HEK293 (cell line): ENCODE measurements around the gene MSH2.

Experiments
- CTCF ChIA-PET: fragments of 350-600 bp; formaldehyde crosslinking; extraction: SDS; loops from one replicate; lab custom pipeline; 2021; ENCODE audit warnings: antibody characterized with exemption; lab: Yijun Ruan, JAX
- POLR2A ChIA-PET: fragments of 300-600 bp; formaldehyde crosslinking; extraction: SDS; loops from one replicate; lab custom pipeline; 2020; ENCODE audit warnings: antibody characterized with exemption, inconsistent platforms; lab: Yijun Ruan, JAX
- H3K27ac ChIP-seq: fragments of 200-500 bp; sonication (Bioruptor generic); 2 replicates; pipeline ENCODE4 v1.5.1; 2014; ENCODE audit warnings: low read depth, low read length, control low read depth, inconsistent platforms; ENCODE audit errors: extremely low read depth
- H3K36me3 ChIP-seq, 2 experiments: fragments of 200-500 bp in 1 of 2; sonication (Bioruptor generic) in 1 of 2; 1 replicate in 1 of 2; 2 replicates in 1 of 2; pipeline ENCODE4 v1.5.1; 2014 to 2017; ENCODE audit warnings: inconsistent platforms in 2 of 2, low read length in 2 of 2; ENCODE audit not compliant: control insufficient read depth in 2 of 2, insufficient read depth in 1 of 2
- H3K4me1 ChIP-seq: fragments of 200-500 bp; sonication (Bioruptor generic); 2 replicates; pipeline ENCODE4 v1.5.1; 2014; ENCODE audit warnings: mild to moderate bottlenecking, low read length, inconsistent platforms; ENCODE audit not compliant: control insufficient read depth, insufficient read depth
- H3K4me3 ChIP-seq: 2 replicates; pipeline ENCODE4 v1.5.1; 2011; ENCODE audit warnings: low read depth, mild to moderate bottlenecking, control low read depth, low read length, moderate library complexity
- H3K9me3 ChIP-seq: fragments of 200-500 bp; sonication (Bioruptor generic); 2 replicates; pipeline ENCODE4 v1.5.1; 2014; ENCODE audit warnings: low read depth, low read length, inconsistent platforms; ENCODE audit not compliant: control insufficient read depth, insufficient read depth
- SCRT1 ChIP-seq: fragments of 450-650 bp; formaldehyde crosslinking; IDR thresholded peaks from 2 replicates; pipeline ENCODE4 v1.5.1; 2016; ENCODE audit warnings: missing biosample characterization, missing genetic modification characterization, borderline replicate concordance
- SCRT2 ChIP-seq: fragments of 450-650 bp; formaldehyde crosslinking; IDR thresholded peaks from 2 replicates; pipeline ENCODE4 v1.5.1; 2016; ENCODE audit warnings: missing biosample characterization, missing genetic modification characterization
- SP2 ChIP-seq: fragments of 450-650 bp; formaldehyde crosslinking; IDR thresholded peaks from 2 replicates; pipeline ENCODE4 v1.5.1; 2016; ENCODE audit warnings: missing biosample characterization, missing genetic modification characterization
- ZBTB11 ChIP-seq: fragments of 450-650 bp; formaldehyde crosslinking; conservative IDR thresholded peaks from 2 replicates; pipeline ENCODE4 v1.5.1; 2016; ENCODE audit warnings: low read depth, missing biosample characterization, missing genetic modification characterization
- ZBTB17 ChIP-seq: fragments of 450-650 bp; formaldehyde crosslinking; IDR thresholded peaks from 2 replicates; pipeline ENCODE4 v1.5.1; 2016; ENCODE audit warnings: missing biosample characterization, missing genetic modification characterization
- ZNF112 ChIP-seq: fragments of 450-650 bp; formaldehyde crosslinking; IDR thresholded peaks from 2 replicates; pipeline ENCODE4 v1.5.0; 2017; ENCODE audit warnings: missing biosample characterization, missing genetic modification characterization
- ZNF341 ChIP-seq: fragments of 450-650 bp; formaldehyde crosslinking; IDR thresholded peaks from 2 replicates; pipeline ENCODE4; 2016; ENCODE audit warnings: low read depth, missing biosample characterization, missing genetic modification characterization
- ZNF398 ChIP-seq: fragments of 450-650 bp; formaldehyde crosslinking; IDR thresholded peaks from 2 replicates; pipeline ENCODE4 v1.5.1; 2017; ENCODE audit warnings: missing biosample characterization, missing genetic modification characterization
- ZNF518A ChIP-seq: fragments of 450-650 bp; formaldehyde crosslinking; conservative IDR thresholded peaks from 2 replicates; pipeline ENCODE4 v1.5.1; 2016; ENCODE audit warnings: low read depth, missing biosample characterization, missing genetic modification characterization
- ZNF768 ChIP-seq: fragments of 450-650 bp; formaldehyde crosslinking; IDR thresholded peaks from 2 replicates; pipeline ENCODE4 v1.5.1; 2018; ENCODE audit warnings: missing biosample characterization, mild to moderate bottlenecking, missing genetic modification characterization
- ZSCAN5A ChIP-seq: fragments of 450-650 bp; formaldehyde crosslinking; IDR thresholded peaks from 2 replicates; pipeline ENCODE4 v1.5.1; 2016; ENCODE audit warnings: missing biosample characterization, missing genetic modification characterization

The MSH2 gene

GRCh38 chr2:47510745-47511144, 107.8 kb downstream of the MSH2 start (continued):
- no peak for TF ChIP-seq ZSCAN5A (tag by site-specific recombination)
- TF ChIP-seq, all 188 proteins: peak for 0

- H3K9me3 ChIP-seq, result no peaks in the 10 kb centered on the region
- CTCF ChIA-PET, result interaction anchor here (0.8 to 1.1 kb wide), 2 partner anchors 8 to 255 kb away, joined by 3 to 4 read pairs; no protein-coding TSS in a partner anchor
- TF ChIP-seq ZBTB17 (tag by site-specific recombination) (0 out of 2 replicates have a peak, but pooled peaks have one; percentile 22), ZBTB11 (peak; percentile 61), SP2 (tag by site-specific recombination) (no peak), ZNF398 (no peak), ZNF518A (tag by site-specific recombination) (peak; percentile 66), ZNF112 (tag by site-specific recombination) (no peak), ZNF768 (tag by site-specific recombination) (no peak), SCRT1 (tag by site-specific recombination) (0 out of 2 replicates have a peak, but pooled peaks have one; percentile 33), ZNF341 (tag by site-specific recombination) (no peak), SCRT2 (tag by site-specific recombination) (peak; percentile 92)
- no peaks in the 10 kb centered on the region for H3K36me3 ChIP-seq
- POLR2A ChIA-PET, result no interaction called here
- H3K27ac ChIP-seq, result no peak overlapping the region
- H3K4me1 ChIP-seq, result no peaks in the 10 kb centered on the region
- H3K4me3 ChIP-seq, result no peak overlapping the region
Observed at GRCh38 chr2:47512581-47513083, 109.7 kb downstream of the MSH2 start.
